H1 (cell line): ENCODE measurements around the gene ARHGAP1. TPM values are rescaled to one million over a fixed set of nuclear protein-coding genes. Genes with fewer than 3 reads are reported as not detected.
A peak's percentile ranks its signal among the peaks of the same experiment; 100 is the strongest.

Source experiments
- ATF3 ChIP-seq: IDR thresholded peaks from 2 replicates; pipeline ENCODE4 v1.6.1; 2011; ENCODE audit warnings: low read depth, mild to moderate bottlenecking, low read length; ENCODE audit not compliant: insufficient read depth
- BRCA1 ChIP-seq: IDR thresholded peaks from 2 replicates; pipeline ENCODE4 v1.6.1; 2012; ENCODE audit warnings: low read depth, low read length, improper control_type of control experiment
- CBX5 ChIP-seq: fragments of 300-800, 300-1000 bp; sonication (generic); IDR thresholded peaks from 2 replicates; pipeline ENCODE4 v1.7.1; 2016; ENCODE audit warnings: antibody characterized with exemption, low read length, low read depth
- CHD7 ChIP-seq: fragments of 300-600 bp; sonication (generic); IDR thresholded peaks from 2 replicates; pipeline ENCODE4 v1.7.1; 2012; ENCODE audit warnings: low read length, moderate library complexity, mild to moderate bottlenecking, inconsistent platforms; ENCODE audit not compliant: insufficient replicate concordance
- HDAC6 ChIP-seq: IDR thresholded peaks from one replicate; pipeline ENCODE4 v1.7.1; 2012; ENCODE audit warnings: low read depth, mild to moderate bottlenecking, inconsistent platforms, low read length, moderate library complexity
- MAFK ChIP-seq: IDR thresholded peaks from 2 replicates; pipeline ENCODE4 v1.6.1; 2012; ENCODE audit warnings: low read depth, mild to moderate bottlenecking, improper control_type of control experiment, low read length
- POLR2A ChIP-seq, 2 experiments: IDR thresholded peaks; 1 replicate in 1 of 2; 2 replicates in 1 of 2; pipeline ENCODE4 v1.6.1; 2011; ENCODE audit warnings: low read depth in 2 of 2, low read length in 2 of 2, mild to moderate bottlenecking in 2 of 2; ENCODE audit errors: control extremely low read depth in 1 of 2
- SIX5 ChIP-seq: IDR thresholded peaks from 2 replicates; pipeline ENCODE4 v1.6.1; 2011; ENCODE audit warnings: mild to moderate bottlenecking, low read depth, low read length
- SP4 ChIP-seq: IDR thresholded peaks from 2 replicates; pipeline ENCODE4 v1.6.1; 2012; ENCODE audit warnings: low read length, inconsistent platforms
- YY1 ChIP-seq: IDR thresholded peaks from 2 replicates; pipeline ENCODE4 v1.6.1; 2011; ENCODE audit warnings: low read depth, mild to moderate bottlenecking, low read length
- polyA plus RNA-seq, 7 experiments: library from polyadenylated mRNA; depleted of rRNA in 3 of 7; stranded (reverse) in 5 of 7; unstranded in 2 of 7; fragments of >200 nt in 5 of 7; fragments of 200-250 nt in 2 of 7; gene quantifications; 1 replicate in 5 of 7; 2 replicates in 1 of 7; 4 replicates in 1 of 7; pipeline versions ENCODE4 v1.2.1 to v1.2.3, GENCODE V29; 2011 to 2013; ENCODE audit warnings: missing spikeins in 2 of 7, mixed read lengths in 2 of 7
- total RNA-seq: library from RNA; stranded (reverse); fragmentation: NEBNext Ultra II Directional; extraction: Animal tissue kit (Norgen Biotek cat#: 25700); gene quantifications from 2 replicates; pipeline ENCODE4 v1.2.1, GENCODE V29; 2021

Gene ARHGAP1
- total and polyA plus RNA-seq, 2 of the 8 experiments (the other 6 are each of a cell fraction or from before 2014, with no cell fraction given) = 28.6 to 58.8 TPM

- TF ChIP-seq CHD7 = no peak
- no peak for TF ChIP-seq SIX5
- TF ChIP-seq ATF3 = no peak
- no peak for TF ChIP-seq BRCA1
- peak; percentile 38 for TF ChIP-seq SP4
- no peak for TF ChIP-seq HDAC6
- TF ChIP-seq POLR2A (IDR thresholded peaks at IDR 0.05; ENCODE audit: control extremely low read depth in 1 of 2, low read depth in 2 of 2, low read length in 2 of 2) = peak in 1 of 2 experiments; percentile 77; a peak in 2 of 3 replicates
- TF ChIP-seq YY1 = peak; percentile 73; the same call in 1 of the 2 replicates
- no peak for TF ChIP-seq MAFK
- no peak for TF ChIP-seq CBX5
Observed at GRCh38 chr11:46700241-46701077, at the start of gene ARHGAP1, which contains the start of gene ZNF408 (continued).
